PC-9 (cell line): ENCODE measurements around the gene PDCD6IP.

ENCODE experiments used
- EZH2 ChIP-seq: fragments of 200-600 bp; sonication (generic); IDR thresholded peaks from 2 replicates; pipeline ENCODE4 v1.8.0; 2017; ENCODE audit warnings: antibody characterized with exemption, low read depth
- TF ChIP-seq, protein P1 (sequence below): fragments of 200-600 bp; sonication (generic); conservative IDR thresholded peaks from 2 replicates; pipeline ENCODE4 v1.6.1; 2017; ENCODE audit warnings: mixed run types, antibody characterized with exemption, mild to moderate bottlenecking, moderate library complexity

GRCh38 chr3:33826206-33826605 lies 27.8 kb downstream of the PDCD6IP start:
- TF ChIP-seq, protein P1, sequence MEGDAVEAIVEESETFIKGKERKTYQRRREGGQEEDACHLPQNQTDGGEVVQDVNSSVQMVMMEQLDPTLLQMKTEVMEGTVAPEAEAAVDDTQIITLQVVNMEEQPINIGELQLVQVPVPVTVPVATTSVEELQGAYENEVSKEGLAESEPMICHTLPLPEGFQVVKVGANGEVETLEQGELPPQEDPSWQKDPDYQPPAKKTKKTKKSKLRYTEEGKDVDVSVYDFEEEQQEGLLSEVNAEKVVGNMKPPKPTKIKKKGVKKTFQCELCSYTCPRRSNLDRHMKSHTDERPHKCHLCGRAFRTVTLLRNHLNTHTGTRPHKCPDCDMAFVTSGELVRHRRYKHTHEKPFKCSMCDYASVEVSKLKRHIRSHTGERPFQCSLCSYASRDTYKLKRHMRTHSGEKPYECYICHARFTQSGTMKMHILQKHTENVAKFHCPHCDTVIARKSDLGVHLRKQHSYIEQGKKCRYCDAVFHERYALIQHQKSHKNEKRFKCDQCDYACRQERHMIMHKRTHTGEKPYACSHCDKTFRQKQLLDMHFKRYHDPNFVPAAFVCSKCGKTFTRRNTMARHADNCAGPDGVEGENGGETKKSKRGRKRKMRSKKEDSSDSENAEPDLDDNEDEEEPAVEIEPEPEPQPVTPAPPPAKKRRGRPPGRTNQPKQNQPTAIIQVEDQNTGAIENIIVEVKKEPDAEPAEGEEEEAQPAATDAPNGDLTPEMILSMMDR, result no peak
- TF ChIP-seq EZH2, result no peak
